ENCODE results near the gene SRP72.
"Not testable (repeated sequence)": the region's sequence is repeated elsewhere in the genome, so short reads cannot be mapped to it uniquely, and the experiment has no call there.

Gene SRP72

GRCh38 chr4:56444719-56445118 lies 22.7 kb upstream of the SRP72 start:
- DNase-seq (ENCODE audit: low read depth in 2 of 2) = no peak
- H3K4me3 ChIP-seq (replicated peaks in 1 of 2; ENCODE audit: low read depth in 2 of 2, low read length in 2 of 2) = no peak overlapping the region
- no peak for TF ChIP-seq CTCF (IDR thresholded peaks at IDR 0.05; ENCODE audit: low read depth, low read length)

DNA sequence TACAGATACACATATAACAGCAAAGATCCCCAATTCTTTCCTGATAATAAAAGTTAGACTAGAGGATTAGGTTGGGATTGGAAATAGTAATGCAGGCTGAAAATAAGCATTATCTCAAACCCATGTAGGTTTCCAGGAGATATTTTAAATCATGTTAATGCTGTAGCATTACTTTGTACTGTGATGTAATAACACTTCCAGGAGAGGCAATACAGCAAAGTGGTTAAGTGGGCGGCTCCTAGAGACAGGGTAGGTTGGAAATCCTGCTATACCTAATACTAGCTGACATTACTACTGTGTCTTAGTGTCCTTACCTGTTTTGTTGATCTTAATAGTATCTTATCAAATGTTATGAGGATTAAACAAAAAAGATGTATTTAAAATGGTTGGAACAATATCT lies 21.7 kb upstream of the SRP72 start:
- DNase-seq (ENCODE audit: low read depth in 2 of 2) = no peak
- no peak for TF ChIP-seq CTCF (IDR thresholded peaks at IDR 0.05; ENCODE audit: low read depth, low read length)
- H3K4me3 ChIP-seq (replicated peaks in 1 of 2; ENCODE audit: low read depth in 2 of 2, low read length in 2 of 2) = no peak overlapping the region

DNA sequence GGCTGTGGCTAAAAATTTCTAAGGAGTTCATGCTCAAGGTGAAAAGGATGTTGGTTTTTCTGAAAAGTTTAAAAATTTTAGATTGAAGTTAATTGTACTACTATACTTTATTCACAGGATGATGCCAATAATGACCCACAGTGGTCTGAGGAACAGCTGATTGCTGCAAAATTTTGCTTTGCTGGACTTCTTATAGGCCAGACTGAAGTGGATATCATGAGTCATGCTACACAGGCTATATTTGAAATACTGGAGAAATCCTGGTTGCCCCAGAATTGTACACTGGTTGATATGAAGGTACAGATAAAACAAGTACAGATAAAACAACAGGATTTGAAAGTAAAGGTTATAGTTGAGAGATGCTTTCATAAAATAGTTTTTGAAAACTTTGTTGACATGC lies 19.1 kb upstream of the SRP72 start:
- DNase-seq (ENCODE audit: low read depth in 2 of 2) = peak in 1 of 2 donors; percentile 15
- H3K4me3 ChIP-seq (replicated peaks in 1 of 2; ENCODE audit: low read depth in 2 of 2, low read length in 2 of 2) = no peak overlapping the region
- TF ChIP-seq CTCF (IDR thresholded peaks at IDR 0.05; ENCODE audit: low read depth, low read length) = no peak

GRCh38 chr4:56449475-56449874 lies 17.9 kb upstream of the SRP72 start:
- DNase-seq (ENCODE audit: low read depth in 2 of 2) = not testable (repeated sequence)

DNA sequence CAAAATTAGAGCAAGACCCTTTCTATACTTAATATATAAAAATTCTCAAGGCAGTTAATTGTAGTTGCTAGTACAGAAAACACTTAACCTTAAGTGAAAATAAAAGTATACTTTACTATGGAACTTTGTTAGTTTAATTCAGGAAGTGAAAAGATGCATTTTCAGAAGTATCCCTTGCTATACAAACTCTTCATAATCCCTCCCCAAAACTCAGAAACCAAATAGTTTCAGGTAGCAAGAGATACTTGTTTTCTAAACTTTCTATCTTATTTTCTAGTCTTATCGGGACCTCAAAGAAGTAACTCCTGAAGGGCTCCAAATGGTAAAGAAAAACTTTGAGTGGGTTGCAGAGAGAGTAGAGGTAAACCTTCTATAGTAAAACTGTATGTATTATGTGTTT lies 17.1 kb upstream of the SRP72 start:
- DNase-seq (ENCODE audit: low read depth in 2 of 2) = no peak
- TF ChIP-seq CTCF (IDR thresholded peaks at IDR 0.05; ENCODE audit: low read depth, low read length) = no peak
- H3K4me3 ChIP-seq (replicated peaks in 1 of 2; ENCODE audit: low read depth in 2 of 2, low read length in 2 of 2) = no peak overlapping the region

More at GRCh38 chr4:56449475-56449874, 17.9 kb upstream of the SRP72 start:
- not testable (repeated sequence) for H3K4me3 ChIP-seq (replicated peaks in 1 of 2; ENCODE audit: low read depth in 2 of 2, low read length in 2 of 2)

GRCh38 chr4:56460085-56460484 lies 7.3 kb upstream of the SRP72 start:
- TF ChIP-seq CTCF (IDR thresholded peaks at IDR 0.05; ENCODE audit: low read depth, low read length) = no peak

GRCh38 chr4:56462157-56462556 lies 5.3 kb upstream of the SRP72 start:
- TF ChIP-seq CTCF (IDR thresholded peaks at IDR 0.05; ENCODE audit: low read depth, low read length) = no peak
- no peak overlapping the region for H3K4me3 ChIP-seq (replicated peaks in 1 of 2; ENCODE audit: low read depth in 2 of 2, low read length in 2 of 2)
- DNase-seq (ENCODE audit: low read depth in 2 of 2) = no peak

More at GRCh38 chr4:56460085-56460484, 7.3 kb upstream of the SRP72 start:
- no peak for DNase-seq (ENCODE audit: low read depth in 2 of 2)
- no peak overlapping the region for H3K4me3 ChIP-seq (replicated peaks in 1 of 2; ENCODE audit: low read depth in 2 of 2, low read length in 2 of 2)
